GM21526 (cell line): ENCODE results near the gene TSSK6.

Experiments
- ATAC-seq: cut with Tn5 transposase; IDR thresholded peaks from one replicate; pipeline ENCODE4 v1.9.1; 2021; ENCODE audit warnings: moderate library complexity; ENCODE audit not compliant: unreplicated experiment, low FRiP score

Gene TSSK6

GRCh38 chr19:19545707-19546106, 30.4 kb upstream of the TSSK6 start:
- no peak for ATAC-seq

DNA sequence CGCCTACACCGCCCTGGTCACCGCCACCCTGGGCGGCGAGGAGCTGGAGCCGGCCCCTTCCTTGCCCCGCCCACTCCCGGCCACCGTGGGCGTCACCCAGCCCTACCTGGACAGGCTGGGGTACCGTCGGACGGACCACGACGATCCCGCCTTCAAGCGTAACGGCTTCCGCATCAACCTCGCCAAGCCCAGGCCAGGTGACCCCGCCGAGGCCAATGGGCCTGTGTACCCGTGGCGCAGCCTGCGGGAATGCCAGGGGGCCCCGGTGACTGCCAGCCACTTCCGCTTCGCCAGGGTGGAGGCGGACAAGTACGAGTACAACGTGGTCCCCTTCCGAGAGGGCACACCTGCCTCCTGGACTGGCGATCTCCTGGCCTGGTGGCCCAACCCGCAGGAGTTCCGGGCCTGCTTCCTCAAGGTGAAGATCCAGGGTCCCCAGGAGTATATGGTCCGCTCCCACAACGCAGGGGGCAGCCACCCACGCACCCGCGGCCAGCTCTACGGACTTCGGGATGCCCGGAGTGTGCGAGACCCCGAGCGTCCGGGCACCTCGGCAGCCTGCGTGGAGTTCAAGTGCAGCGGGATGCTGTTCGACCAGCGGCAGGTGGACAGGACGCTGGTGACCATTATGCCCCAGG, 29.7 kb upstream of the TSSK6 start:
- ATAC-seq, result no peak

DNA sequence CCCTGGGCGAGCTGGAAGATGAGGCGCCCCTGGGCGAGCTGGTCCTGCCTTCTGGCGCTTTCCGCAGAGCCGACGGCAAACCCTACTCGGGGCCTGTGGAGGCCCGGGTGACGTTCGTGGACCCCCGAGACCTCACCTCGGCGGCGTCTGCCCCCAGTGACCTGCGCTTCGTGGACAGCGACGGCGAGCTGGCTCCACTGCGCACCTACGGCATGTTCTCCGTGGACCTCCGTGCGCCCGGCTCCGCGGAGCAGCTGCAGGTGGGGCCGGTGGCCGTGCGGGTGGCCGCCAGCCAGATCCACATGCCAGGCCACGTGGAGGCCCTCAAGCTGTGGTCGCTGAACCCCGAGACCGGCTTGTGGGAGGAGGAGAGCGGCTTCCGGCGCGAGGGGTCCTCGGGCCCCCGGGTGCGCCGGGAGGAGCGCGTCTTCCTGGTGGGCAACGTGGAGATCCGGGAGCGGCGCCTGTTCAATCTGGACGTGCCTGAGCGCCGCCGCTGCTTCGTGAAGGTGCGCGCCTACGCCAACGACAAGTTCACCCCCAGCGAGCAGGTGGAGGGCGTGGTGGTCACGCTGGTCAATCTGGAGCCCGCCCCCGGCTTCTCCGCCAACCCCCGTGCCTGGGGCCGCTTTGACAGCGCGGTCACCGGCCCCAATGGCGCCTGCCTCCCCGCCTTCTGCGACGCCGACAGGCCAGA, 29.1 kb upstream of the TSSK6 start:
- no peak for ATAC-seq

GRCh38 chr19:19543640-19544039, 28.3 kb upstream of the TSSK6 start:
- no peak for ATAC-seq

DNA sequence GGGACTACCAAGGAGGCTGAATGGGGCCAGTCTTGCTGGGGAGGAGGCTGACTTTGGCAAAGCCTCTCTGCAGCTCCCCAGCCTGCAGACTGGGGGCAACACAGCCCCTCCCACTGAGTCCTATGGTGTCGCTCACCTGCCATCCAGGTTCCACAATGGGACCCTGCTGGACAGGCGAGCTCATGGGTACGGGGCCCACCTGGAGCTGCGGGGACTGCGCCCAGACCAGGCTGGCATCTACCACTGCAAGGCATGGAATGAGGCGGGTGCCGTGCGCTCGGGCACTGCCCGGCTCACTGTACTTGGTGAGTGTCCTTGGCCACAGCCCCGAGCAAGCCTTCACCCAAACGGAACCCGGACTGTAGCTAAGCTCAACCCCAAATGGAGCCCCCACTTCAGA, 27.8 kb upstream of the TSSK6 start:
- ATAC-seq, result no peak

GRCh38 chr19:19542507-19542906, 27.2 kb upstream of the TSSK6 start:
- no peak for ATAC-seq

GRCh38 chr19:19541616-19542015, 26.3 kb upstream of the TSSK6 start:
- no peak for ATAC-seq

DNA sequence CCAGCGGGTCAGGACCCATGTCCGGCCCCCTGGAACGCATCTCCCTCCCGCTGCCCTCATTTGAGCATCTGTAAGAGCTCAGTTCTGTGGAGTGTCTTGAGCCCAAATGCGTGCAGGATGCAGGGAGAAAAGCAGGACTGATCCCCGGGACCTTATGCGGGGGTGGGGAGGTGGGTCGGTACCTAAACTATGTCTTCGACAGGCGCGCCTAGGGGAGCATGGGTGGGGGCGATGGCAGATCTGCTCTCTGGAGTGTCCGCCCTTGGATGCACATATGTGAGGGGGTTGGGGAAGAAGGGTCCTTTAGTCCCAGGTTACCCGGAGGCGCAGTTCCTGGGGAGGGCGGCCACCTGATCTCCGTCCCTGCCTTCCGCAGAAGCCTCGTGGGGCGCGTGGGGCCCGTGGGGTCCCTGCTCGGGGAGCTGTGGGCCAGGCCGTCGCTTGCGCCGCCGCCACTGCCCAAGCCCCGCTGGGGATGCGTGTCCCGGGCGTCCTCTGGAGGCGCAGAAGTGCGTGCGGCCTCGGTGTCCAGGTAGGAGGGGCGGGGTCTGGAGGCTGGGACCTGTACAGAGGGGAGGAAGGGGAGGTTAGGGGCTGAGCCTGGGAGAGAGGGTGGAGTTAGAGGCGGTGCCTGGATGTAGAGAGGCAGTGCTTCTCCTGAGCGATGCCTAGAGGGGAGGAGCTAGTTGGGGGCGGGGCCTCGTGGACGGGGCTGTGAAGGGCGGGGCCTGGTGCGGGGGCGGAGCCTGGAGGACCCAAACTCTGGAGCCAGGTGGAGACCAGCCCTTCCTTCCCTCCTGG, 25.6 kb upstream of the TSSK6 start:
- ATAC-seq, result peak; percentile 44

DNA sequence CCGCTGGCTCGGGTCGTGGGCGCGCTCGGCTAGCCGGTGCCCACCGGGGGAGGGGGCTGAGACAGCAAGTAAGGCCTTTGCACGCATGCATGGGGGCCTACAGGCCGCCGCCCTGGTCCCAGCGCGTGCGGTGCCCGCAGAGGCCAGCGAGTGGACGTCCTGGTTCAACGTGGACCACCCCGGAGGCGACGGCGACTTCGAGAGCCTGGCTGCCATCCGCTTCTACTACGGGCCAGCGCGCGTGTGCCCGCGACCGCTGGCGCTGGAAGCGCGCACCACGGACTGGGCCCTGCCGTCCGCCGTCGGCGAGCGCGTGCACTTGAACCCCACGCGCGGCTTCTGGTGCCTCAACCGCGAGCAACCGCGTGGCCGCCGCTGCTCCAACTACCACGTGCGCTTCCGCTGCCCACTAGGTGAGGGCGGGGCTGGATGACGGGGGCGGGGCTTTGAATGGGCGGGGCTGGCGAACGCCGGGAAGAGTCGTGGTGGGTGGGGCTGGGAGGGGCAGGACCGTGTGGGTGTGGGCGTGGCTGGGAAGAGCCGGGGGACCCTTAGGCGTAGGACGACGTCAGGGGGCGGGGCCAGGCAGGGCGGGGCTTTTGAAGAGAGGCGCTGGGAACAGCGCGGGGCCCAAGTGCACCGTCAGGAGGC, 24.8 kb upstream of the TSSK6 start:
- ATAC-seq, result no peak

GRCh38 chr19:19539698-19540063, 24.3 kb upstream of the TSSK6 start:
- ATAC-seq, result no peak

DNA sequence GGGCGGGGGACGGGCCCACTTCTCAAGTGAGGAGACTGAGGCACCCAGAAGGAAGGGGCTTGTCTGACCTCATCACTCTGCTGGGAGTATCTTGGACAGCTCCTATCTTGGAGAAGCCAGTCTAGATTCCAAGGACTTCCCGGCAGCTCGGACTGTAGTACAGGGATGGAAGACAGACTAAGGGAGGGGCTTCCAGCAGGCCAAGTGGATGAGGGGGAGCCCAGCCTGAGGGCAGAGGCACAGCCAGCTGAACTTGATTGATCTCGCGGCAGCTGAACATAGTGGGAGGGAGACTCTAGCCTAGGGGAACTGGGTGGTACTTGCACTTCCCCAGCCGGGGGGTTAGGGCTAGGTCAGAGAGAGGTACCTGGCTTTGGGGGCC, 23.4 kb upstream of the TSSK6 start:
- ATAC-seq, result no peak

- ATAC-seq, result no peak
These were observed 22.9 kb upstream of the TSSK6 start, which contains the start of gene CILP2 for GRCh38 chr19:19538061-19538784. Gene CILP2, plus strand, starts transcription at chr19:19538265. Its CDS starts 85 bp downstream, at chr19:19538350.

DNA sequence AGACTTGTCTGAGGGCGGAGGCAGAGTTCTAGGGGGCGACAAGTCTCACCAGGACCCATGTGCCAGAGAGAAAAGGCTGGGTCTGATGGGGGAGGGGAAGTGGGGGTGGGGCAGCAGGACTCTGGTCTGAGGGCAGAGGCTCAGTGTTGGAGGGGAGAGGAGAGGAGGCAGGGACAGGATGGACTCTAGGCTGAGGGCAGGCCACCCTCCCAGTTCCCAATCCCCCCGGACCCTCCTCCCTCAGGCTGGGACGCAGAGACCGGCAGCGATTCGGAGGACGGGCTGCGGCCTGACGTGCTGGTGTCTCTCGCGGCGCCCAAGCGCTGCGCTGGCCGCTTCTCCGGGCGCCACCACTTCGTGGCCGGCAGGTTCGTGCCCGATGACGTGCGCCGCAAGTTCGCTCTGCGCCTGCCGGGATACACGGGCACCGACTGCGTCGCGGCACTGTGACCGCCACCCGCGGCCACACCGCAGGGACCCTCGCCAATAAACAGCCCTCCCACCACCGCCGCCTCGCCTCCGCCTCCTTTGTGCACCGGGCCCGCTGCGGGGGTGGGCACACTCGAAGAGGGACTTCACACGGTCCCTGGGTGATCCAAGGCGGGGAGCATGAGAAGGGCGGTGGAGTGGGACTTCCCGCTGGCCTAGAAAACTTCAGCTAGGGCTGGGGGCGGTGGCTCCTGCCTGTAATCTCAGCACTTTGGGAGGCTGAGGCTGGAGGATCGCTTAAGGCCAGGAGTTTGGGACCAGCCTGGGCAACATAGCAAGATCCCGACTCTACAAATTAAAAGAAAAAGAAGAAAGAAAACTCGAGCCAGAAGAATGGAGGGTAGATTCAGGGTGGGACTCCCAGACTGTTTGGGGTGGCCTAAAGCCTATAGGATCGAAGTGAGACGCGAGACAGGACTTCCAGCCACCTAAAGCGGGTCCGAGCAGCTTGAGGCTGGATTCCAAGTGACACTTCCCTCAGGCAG, 22.0 kb upstream of the TSSK6 start:
- ATAC-seq, result no peak

GRCh38 chr19:19535311-19536191, 20.2 kb upstream of the TSSK6 start:
- ATAC-seq, result no peak

DNA sequence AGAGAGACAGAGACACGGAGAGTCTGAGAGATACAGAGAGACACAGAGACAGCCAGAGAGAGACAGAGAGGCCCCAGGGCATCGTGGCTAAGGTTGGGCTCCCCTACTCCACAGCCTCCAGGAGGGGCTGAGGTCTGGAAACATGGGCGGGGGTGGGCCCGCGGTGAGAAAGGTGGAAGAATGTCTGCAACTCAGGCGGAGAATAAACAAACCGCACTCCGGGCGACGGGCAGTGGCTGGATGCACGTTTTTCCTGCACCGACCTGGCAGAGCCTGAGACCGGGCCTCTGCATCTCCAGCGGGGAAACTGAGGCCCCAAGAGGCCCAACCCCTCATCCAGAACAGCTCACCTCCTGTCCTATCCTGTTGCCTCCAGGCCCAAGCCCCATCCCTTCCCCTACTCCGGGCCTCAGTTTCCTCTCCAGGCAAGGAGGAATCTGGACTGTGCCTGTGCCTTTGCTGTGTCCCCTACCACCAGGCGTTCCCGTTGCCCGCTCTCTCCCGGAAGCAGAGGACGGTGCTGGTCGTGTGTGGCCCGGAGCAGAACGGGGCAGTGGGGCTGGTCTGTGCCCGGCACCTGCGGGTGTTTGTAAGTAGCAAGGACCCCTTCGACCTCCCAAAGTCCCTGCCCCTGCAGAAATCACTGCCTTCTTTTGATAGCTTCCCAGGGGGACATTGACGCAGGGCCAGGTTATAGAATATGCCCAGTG, 19.4 kb upstream of the TSSK6 start:
- no peak for ATAC-seq

DNA sequence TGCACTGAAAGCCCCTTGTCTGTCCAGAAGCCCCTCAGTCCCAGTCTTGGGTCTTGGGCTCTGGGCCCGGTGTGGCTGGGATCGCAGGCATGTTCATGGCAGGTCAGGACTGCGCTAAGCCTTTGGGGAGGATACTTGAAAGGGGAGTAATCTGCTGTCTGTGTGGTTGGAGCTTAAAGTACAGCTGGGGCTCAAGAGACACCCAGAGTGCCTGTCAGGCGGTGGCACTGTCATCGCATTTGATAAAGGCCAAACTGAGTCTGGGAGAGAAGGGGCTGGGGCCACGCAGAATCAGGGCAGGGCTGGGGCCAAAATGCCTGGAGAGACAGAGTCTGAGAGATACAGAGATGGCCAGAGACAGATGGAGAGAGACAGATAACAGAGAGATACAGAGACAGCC, 18.5 kb upstream of the TSSK6 start:
- ATAC-seq, result no peak

- ATAC-seq, result no peak
These were observed 17.7 kb upstream of the TSSK6 start for GRCh38 chr19:19532806-19533701.
